ENCODE measurements around the gene ADAMTS12.

The ADAMTS12 gene

GRCh38 chr5:33795496-33795895 is 96.3 kb downstream of the ADAMTS12 start:
- DNase-seq, result no peak

GRCh38 chr5:33794550-33795181 is 97.1 kb downstream of the ADAMTS12 start:
- DNase-seq, result no peak

GRCh38 chr5:33793836-33794549 is 97.8 kb downstream of the ADAMTS12 start:
- no peak for DNase-seq

- no peak for DNase-seq
Observed at GRCh38 chr5:33793276-33793675, 98.5 kb downstream of the ADAMTS12 start.

- no peak for DNase-seq
Observed at GRCh38 chr5:33792559-33792958, 99.2 kb downstream of the ADAMTS12 start.

GRCh38 chr5:33789567-33789957 is 102.2 kb downstream of the ADAMTS12 start:
- no peak for DNase-seq

- DNase-seq, result no peak
Observed at GRCh38 chr5:33788922-33789566, 102.7 kb downstream of the ADAMTS12 start.

- no peak for DNase-seq
Observed at GRCh38 chr5:33785571-33785970, 106.2 kb downstream of the ADAMTS12 start.

GRCh38 chr5:33781286-33781685 is 110.5 kb downstream of the ADAMTS12 start:
- DNase-seq, result no peak

GRCh38 chr5:33776151-33776660 is 115.6 kb downstream of the ADAMTS12 start:
- no peak for DNase-seq

- DNase-seq, result no peak
Observed at GRCh38 chr5:33774341-33774740, 117.4 kb downstream of the ADAMTS12 start.

GRCh38 chr5:33772380-33772897 is 119.4 kb downstream of the ADAMTS12 start:
- no peak for DNase-seq

- no peak for DNase-seq
Observed at GRCh38 chr5:33769968-33770367, 121.8 kb downstream of the ADAMTS12 start.

GRCh38 chr5:33769196-33769595 is 122.6 kb downstream of the ADAMTS12 start:
- DNase-seq, result no peak

GRCh38 chr5:33766023-33766422 is 125.8 kb downstream of the ADAMTS12 start:
- DNase-seq, result no peak

- DNase-seq, result no peak
Observed at GRCh38 chr5:33764786-33765185, 127.0 kb downstream of the ADAMTS12 start.

GRCh38 chr5:33763435-33763834 is 128.4 kb downstream of the ADAMTS12 start:
- no peak for DNase-seq

- DNase-seq, result no peak
Observed at GRCh38 chr5:33762859-33763258, 128.9 kb downstream of the ADAMTS12 start.

- DNase-seq, result no peak
Observed at GRCh38 chr5:33761139-33761538, 130.7 kb downstream of the ADAMTS12 start.

- DNase-seq, result no peak
Observed at GRCh38 chr5:33758737-33759136, 133.1 kb downstream of the ADAMTS12 start.

- DNase-seq, result no peak
Observed at GRCh38 chr5:33756491-33756890, 135.3 kb downstream of the ADAMTS12 start.

GRCh38 chr5:33755231-33755630 is 136.6 kb downstream of the ADAMTS12 start:
- no peak for DNase-seq

- no peak for DNase-seq
Observed at GRCh38 chr5:33753704-33754103, 138.1 kb downstream of the ADAMTS12 start.

GRCh38 chr5:33748754-33749153 is 143.0 kb downstream of the ADAMTS12 start:
- DNase-seq, result no peak

Measured in CD4-positive, alpha-beta T cell treated with Interleukin-17A for 1 hour (primary cell).